Activated CD4-positive, alpha-beta T cell treated with anti-CD3 and anti-CD28 coated beads, Interleukin-2, amount 50 U/mL, for 24 hours (primary cell): ENCODE measurements around the gene NGEF.
"Not testable (repeated sequence)": the region's sequence is repeated elsewhere in the genome, so short reads cannot be mapped to it uniquely, and the experiment has no call there.

ENCODE experiments used
- DNase-seq, 2 donors: peaks; one replicate each; pipeline ENCODE4 v3.0.0-alpha.2; 2020; ENCODE audit warnings: low read depth in 1 of 2, low spot score in 1 of 2

Gene NGEF

DNA sequence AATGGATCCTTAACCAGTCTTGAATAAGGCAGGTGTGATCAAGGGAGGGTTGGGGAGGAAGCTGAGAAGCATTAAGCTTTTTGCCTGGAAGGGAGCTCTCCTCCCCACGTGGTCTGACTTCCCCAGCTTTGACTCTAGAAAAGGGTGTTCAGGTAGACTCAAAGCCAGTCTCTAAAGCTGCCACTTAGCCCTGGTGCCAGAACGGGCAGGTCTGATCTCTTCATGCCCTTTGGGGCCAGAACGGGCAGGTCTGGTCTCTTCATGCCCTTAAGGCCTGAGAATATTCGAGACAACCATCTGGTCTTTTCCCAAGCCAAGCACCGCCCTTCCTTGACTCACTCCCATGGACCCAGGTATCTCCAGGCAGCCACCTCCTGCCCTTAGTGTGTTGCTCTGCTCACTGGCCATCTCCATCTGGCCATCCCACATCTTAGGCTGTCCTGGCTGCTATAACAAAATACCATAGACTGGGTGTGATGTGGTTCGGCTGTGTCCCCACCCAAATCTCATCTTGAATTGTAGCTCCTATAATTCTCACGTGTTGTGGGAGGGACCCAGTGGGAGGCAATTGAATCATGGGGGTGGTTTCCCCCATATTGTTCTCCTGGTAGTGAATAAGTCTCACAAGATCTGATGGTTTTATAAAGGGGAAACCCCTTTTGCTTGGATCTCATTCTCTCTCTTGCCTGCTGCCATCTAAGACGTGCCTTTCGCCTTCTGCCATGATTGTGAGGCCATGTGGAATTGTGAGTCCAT lies 83.6 kb downstream of the NGEF start:
- no peak for DNase-seq

DNA sequence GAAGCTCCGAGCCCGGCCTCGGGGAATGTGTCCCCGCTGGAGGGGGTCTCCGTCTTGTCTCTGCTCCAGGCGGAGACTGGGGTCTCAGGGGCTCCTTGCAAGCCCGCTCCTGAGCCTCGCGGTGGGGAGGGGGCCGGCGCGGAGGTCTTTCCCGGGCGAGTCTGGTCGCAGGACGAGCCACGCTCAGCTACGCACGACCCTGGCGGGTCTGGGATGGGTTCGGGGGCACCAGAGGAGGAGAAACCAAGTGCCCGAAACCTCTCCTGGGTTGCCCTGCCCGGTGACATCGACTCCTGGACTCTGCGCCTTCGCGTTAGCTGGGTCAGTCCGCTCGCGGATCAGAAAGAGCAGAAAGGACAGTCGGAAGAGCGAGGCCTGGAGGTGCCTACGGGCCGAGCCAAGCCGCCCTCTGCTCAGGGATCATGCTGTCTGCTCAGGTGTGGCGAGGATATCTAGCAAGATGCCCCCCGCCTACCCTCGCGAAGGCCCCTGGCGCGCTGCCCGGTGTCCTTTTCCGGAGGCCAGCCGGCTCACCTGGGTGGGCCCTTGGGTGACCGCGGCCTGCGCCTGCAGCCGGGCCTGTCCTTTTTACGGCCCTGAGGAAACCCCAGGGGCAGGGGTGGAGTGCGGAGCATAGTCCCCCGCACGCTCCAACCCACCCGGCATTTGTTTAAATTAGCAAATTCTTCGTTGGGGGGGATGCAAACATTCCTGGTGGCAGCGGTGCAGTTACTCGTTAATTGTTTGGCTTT lies 84.3 kb downstream of the NGEF start:
- DNase-seq = no peak

DNA sequence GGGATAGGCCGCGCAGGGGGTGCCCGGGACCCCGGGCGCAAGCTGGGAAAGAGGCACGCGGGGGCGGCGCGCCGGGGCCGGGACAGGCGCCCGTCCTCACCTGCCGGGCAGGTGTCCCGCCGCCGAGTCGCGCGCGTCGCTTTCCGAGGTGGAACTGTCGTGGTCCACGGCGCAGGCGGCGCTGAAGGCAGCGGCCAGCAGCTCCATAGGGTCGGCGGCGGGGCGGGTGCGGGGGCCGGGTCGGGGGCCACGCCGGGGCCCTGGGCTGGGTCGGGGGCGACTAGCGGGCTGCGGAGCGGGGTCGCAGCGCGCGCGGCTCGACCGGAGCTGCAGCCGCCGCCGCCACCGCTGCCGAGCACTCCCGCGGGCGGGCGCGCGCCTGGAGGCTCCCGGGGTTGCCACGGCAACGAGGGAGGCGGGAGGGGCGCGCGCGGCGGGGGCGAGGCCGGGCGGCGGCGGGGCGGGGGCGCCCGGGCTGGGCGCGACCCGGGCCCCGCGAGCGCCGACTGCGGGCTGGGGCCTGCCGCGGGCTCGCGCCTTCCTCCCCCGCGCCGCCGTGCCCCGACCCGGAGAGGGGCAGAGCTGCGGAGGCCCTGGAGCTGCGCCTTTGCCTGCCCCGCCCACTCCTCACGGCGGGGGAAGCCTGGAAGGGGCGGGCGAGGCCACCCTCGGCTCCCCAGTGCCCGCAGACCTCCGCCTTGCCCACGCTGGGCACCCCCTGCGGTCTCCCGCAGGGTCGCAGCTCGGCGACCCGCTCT lies 85.1 kb downstream of the NGEF start:
- DNase-seq = no peak

DNA sequence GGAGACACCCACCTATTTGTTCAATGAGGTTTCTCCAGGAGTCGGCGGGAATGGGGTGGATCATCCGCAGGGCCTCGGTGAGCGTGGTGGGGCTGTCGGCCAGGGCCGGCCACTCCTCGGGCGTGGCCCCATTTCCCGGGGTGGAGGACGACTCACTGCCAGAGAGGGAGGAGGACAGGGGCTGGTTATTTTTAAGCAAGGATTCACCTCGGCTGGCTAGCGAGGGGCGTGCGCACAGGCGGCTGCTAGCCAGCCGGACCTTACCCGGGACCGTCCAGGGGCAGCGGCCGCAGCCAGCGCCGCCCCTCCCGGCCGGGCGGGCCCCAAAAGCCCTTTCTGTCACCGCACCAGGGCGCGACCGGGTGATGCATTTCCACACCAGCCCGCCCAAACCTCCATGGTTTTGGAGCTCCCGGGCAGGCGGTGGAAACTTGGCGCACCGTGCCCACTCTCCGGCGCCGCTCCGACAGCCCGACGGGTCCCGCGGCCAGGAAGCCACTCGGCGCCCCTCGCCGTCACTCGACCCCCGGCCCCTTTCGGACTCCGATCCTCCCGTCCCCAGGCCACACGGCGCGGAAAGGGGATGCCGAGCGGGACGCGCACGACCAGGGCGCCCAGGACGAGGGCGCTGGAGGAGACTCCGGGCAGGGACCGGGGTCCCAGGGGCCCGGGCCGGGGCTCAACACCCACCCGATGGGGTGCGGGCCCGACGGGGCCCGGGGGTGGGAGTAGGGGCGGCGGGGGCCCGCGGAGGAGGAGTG lies 85.8 kb downstream of the NGEF start:
- DNase-seq = no peak

DNA sequence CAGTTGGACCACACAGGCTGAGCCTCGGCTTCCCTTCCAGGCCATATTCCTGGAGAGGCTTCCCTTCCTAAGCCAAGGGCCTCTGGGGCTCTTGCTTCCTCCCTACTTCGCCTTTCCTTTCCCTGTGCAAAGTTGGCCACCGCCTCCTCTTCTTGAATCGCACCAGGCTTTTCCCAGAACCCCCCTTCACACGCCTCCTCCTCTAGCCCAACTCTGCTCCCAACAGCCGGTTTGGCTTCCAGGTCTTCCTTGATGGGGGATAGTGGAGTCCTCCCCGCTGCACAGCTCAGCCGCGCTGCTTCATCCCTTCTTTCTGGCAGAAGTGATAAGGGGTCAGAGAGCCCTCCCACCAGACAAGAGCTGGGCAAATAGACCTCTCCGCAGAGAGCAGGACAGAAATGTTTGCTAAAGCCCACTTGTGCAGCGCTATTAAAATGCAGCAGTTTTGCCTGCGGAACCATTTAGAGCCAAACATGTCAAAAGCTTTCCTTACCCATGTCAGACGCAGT lies 86.6 kb downstream of the NGEF start:
- DNase-seq = no peak

DNA sequence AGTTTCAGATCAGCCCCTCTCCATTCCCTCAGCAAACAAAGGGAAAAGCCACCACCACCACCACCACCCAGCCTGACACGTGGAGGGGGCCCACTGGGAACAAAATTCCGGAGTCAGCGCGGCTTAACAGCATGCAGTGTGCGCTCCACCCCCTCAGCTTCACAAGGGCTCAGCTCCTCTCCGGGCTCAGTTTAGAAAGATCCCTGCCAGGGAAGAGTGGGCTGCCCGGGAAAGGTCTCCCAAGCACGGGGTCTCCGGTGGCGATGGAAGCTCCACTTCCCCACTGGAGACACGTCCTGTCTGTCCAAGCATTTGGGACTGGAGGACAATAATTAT lies 87.3 kb downstream of the NGEF start:
- DNase-seq = no peak

DNA sequence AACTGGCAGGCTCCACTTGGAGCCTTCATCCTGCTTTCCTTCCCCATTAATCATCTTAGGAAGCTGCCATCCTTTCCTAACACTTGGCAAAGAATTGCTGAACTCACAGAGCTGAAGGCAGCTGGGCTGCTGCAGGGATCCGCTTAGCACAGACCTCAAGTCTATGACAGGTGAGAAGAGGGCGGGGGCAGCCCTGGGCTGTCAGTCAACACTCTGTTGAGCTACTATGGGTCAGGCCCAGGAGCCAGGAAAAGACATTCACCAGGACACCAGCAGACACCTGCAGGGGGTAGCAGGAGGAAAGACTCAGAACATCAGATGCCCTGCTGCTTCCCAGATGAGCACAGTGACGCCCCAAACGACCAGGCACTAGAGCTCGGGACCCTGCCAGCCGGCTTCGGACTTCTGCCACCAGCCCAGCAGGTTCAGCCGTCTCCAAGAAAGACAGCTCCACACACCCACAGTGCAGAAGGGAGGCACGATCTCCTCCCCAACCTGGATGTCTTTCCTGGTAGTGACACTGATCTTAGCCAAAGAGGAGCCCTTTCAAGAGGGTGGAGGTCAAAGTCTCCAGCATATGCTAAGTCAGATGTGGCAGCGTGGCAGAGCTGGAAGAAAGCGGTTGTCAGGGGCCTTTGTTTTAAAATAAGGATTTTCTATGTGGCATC lies 87.8 kb downstream of the NGEF start:
- DNase-seq = no peak

DNA sequence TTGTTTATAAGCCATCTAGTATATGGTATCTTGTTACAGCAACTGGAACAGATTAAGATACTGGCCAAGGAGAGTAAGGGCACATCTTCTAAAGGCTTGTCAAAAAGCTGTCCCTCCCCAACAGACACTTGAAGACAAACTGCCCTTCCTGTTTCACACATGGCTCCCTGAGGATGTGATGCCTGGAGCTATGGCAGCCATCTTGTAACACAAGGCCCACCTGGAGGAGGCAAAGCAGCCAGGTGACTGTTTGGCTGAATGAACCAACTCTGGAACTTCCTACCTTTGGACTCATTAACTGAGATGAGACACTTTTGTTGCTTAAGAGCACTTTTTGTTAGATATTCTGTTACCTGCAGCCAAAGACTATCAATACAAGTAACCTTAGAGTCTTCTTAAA lies 88.6 kb downstream of the NGEF start:
- no peak for DNase-seq

DNA sequence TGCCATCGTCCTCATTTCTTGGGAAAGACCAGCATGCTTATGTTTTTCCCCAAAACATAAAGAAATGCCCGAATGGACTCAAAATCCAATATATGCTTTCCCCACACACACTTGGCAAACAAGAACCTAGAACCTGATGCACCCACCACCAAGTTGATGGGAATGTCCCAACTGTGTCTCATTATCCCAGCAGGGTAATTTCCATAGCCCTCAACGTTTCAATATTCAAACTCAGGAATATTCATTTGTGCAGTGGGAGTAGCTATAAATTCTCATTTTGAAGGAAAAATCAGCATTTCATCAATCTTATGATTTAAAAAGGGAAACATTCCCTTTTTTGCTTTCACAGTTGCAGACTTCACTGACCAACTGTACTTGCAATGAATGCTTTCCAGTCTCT lies 92.3 kb downstream of the NGEF start:
- DNase-seq = no peak

DNA sequence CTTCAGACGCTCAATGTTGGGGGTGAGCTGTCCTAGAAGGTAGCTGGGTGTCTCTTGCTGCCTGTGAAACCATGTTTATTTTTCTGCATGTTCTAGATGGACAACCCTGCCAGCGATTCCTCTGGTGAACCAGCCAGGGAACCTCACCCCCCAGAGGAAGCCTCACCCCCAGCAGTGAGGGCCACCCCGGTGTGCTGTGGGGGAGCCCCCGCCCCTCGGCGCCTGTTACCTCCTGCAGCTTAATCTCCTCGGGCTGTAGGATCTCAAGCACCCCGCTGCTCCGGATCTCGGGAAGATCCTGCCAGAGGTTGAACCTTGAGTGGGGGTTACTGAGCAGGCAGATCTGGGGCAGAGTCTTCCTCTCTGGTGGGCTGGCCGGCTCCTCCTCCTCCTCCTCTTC lies 93.0 kb downstream of the NGEF start:
- DNase-seq = no peak

DNA sequence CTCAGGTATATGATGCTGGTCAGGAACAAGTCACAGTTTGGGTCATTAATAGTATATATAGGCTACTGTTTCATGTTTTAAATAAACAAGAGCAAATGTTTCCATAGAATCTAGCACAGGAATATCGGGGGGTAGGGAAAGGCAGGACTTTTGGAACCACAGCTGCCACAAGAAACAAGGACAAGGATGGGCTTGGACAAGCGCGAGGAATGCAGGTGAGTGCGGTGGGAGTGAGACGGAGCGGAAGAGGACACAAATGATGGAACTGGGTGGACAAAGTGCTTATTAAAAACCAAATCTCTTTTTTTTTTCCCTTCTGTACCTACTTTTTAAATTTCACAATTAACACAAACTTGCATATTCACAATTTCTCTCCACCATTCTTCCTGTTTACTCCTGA lies 93.9 kb downstream of the NGEF start:
- no peak for DNase-seq

DNA sequence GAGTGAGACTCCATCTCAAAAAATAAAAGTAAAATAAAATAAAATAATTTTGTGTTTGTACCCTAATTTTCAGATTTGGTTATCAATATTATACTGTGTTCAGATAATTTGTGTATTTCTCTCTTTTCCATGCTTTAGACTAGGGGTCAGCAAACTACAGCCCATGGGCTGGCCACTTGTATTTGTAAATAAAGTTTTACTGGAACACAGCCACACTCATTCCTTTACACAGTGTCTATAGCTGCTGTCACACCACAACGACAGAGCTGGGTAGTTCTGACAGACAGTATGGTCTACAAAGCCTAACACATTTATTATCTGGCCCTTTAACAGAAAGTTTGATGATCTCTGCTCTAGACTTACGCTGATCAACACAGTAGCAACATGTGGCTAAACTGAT lies 99.2 kb downstream of the NGEF start:
- no peak for DNase-seq

DNA sequence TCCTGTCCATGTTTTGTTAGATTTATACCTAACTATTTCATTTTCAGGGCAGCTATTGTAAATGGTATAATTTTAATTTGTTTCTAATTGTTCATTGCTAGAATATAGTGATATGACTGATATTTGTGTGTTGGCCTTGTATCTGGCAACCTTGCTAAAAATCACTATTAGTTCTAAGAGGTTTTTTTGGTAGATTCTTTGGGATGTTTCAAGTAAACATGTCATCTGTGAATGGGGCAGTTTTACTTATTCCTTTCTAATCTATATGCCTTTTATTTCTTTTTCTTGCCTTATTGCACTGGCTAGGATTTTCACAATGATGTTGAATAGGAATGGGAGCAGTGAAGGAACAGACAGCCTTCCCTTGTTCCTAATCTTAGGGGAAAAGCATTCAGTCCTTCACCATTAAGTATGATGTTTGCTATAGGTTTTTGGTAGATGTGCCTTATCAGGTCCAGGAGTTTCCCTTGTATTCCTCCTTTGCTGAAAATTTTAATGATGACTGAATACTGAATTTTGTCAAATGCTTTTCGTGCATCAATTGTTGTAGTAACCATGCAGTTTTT lies 101.3 kb downstream of the NGEF start:
- no peak for DNase-seq

DNA sequence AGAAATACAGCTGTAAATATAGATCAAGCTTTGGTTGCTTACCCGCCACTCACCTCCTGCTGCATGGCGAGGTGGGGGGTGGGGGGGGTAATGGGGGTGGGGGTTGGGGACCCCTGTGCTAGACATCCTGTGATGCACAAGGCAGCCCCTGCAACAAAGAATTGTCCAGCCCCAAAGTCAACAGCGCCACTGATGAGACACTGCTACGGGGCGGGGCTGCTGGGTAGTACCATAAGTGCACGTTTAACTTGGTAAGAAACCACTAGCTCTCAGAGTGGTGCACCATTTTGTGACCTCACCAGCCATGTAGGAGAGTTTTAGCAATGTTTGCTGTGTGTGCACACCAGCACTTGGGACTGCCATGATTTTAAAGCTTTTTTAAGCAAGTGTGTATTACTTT lies 102.7 kb downstream of the NGEF start:
- DNase-seq = no peak

DNA sequence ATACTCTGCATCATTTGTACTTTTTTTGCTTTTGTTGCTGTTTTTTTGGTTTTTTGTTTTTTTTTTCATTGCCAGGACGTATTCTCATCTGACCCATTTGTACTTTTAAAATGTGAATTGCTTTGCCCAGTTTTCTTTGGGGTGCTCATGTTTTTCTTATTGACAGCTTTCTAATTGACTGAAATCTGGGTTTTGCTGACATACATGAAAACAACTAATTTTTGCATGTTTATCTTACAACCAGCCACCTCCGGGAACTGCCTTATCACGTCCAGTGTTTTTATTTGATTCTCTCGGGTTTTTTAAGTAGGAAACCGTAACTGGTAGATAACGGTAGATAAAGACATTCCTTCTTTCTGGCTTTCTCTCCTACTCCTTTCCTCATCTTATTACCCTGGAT lies 104.4 kb downstream of the NGEF start:
- DNase-seq = no peak

DNA sequence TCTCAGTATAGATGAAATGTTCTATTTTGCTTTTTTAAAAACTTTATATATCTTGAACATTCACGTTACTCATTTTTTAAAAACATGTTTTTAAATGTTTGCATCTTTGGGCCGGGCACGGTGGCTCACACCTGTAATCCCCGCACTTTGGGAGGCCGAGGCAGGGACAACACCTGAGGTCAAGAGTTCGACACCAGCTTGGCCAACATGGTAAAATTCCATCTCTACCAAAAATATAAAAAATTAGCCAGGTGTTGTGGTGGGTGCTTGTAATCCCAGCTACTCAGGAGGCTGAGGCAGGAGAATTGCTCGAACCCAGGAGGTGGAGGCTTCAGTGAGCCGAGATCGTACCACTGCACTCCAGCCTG lies 105.4 kb downstream of the NGEF start:
- not testable (repeated sequence) for DNase-seq

DNA sequence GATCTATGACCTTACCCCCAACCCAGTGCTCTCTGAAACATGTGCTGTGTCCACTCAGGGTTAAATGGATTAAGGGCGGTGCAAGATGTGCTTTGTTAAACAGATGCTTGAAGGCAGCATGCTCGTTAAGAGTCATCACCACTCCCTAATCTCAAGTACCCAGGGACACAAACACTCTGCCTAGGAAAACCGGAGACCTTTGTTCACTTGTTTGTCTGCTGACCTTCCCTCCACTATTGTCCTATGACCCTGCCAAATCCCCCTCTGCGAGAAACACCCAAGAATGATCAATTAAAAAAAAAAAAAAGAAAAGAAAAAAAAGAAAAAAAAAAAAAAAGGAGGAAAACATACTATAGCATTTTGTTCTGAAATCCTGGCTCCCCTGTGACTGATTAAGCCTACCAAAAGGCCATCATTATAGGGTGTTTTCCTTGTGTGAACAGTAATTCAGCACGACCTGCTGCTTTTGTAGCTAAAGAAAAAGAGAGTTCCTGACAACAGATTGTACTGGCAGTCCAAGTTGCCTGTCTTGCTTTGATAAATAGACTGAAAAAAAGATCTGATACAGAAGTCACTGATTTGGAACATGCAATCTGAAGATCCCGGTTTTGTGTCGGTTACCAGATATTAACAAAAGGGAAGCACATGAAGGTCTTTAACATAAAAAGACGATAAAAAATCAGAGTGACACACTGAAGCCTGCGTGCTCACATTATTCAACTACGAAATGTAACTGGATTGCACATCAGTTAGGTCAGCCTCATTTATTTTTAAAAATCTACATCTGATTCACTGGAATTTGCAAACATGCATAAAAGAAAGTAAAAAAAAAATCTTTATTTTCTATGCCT lies 106.0 kb downstream of the NGEF start:
- DNase-seq = not testable (repeated sequence)

DNA sequence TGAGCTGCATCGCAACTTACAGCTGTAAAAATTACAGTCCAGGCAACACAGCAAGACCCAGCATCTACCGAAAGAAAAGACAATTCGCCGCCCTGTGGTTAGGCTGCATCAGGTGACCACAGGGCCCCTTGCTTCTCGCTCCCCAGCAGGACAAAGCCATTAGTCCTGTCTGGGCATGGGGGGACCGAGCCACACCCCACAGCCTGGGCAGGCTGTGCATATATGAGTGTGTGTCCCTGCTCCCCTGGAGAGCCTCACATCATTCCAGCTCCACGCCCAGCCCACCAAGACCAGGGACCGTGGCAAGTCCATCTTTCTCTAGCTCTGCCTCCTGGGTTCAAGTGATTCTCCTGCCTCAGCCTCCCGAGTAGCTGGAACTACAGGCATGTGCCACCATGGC lies 109.1 kb downstream of the NGEF start:
- no peak for DNase-seq

DNA sequence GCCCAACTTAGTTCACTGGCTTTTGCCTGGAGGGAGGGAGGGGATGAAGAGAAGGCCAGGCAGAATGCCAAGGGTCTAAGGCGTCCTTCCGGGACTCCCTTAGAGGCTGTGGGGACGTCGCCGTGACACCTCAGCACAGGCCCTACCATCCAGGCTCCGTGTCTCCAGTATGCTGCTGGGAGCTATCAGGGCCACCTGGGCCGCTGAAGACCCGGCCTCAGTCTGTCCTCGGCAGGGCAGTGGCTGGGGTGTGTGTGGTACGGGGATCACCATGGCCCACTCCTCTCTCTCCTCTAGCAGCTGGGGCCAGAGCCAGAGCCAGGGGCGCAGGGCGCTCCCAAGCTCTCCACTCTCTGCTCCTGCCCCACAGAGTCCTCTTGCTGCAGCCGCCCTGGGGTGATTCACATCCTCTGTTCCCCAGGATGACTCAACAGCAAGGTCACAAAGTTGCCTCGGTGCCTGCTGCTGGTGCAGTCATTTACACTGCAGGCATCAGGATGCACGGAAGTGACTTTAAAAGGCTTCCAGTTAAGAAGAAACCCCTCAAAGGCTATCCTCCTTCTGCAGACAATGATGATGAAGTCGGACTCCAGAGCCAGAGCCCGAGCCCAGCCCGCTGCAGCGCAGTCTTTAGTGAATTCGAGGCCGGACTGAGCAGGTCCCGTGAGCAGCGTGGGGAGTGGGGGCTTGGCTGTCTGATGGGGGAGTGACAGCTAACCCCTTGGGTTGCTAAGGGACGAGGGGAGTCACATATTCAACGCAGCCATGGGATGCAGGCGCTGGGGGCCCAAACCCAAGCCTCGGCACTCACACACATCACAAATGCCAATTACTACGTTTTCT lies 111.1 kb downstream of the NGEF start:
- no peak for DNase-seq
